Activated B cell treated with CpG ODN at 0.5 μM for 24 hours (primary cell): ENCODE data around the gene UBA52. TPM values are rescaled to one million over a fixed set of nuclear protein-coding genes. Genes with fewer than 3 reads are reported as not detected.

Source experiments
- ATAC-seq: fragments of 200-7000 bp; cut with Tn5 transposase; one replicate; pipeline ENCODE4 v1.10.0; 2021; ENCODE audit warnings: low read depth, mild to moderate bottlenecking, moderate library complexity
- CTCF ChIA-PET: fragments of 350-600 bp; sonication (Branson Sonifier 250); formaldehyde crosslinking; loops from one replicate; lab custom pipeline; 2021; ENCODE audit warnings: antibody characterized with exemption; lab: Charles Lee
- POLR2A ChIA-PET: fragments of 350-600 bp; sonication (Branson Sonifier 250); formaldehyde crosslinking; loops from one replicate; lab custom pipeline; 2021; ENCODE audit warnings: antibody characterized with exemption; lab: Charles Lee
- DNase-seq: peaks from one replicate; pipeline ENCODE4 v3.0.0; 2022
- H3K27ac Mint-ChIP-seq: one replicate; pipeline ENCODE4 v1.8.0; 2020; ENCODE audit warnings: mixed read lengths
- H3K27me3 Mint-ChIP-seq: one replicate; pipeline ENCODE4 v1.8.0; 2021; ENCODE audit warnings: mixed read lengths
- H3K36me3 Mint-ChIP-seq: one replicate; pipeline ENCODE4 v1.8.0; 2021; ENCODE audit warnings: low read depth, mixed read lengths
- H3K4me1 Mint-ChIP-seq: one replicate; pipeline ENCODE4 v1.8.0; 2021; ENCODE audit warnings: mixed read lengths
- H3K4me3 Mint-ChIP-seq: one replicate; pipeline ENCODE4 v1.8.0; 2020; ENCODE audit warnings: mild to moderate bottlenecking, mixed read lengths
- H3K9me3 Mint-ChIP-seq: one replicate; pipeline ENCODE4 v1.8.0; 2020; ENCODE audit warnings: mixed read lengths
- CTCF ChIP-seq: fragments of 200-600 bp; IDR thresholded peaks from one replicate; pipeline ENCODE4 v1.8.0; 2022; ENCODE audit warnings: antibody characterized with exemption, mild to moderate bottlenecking
- intact Hi-C: fragments of 100-400 bp; cut with micrococcal nuclease; formaldehyde crosslinking; loops from one replicate; pipeline ENCODE4 v1.15.1; 2024
- total RNA-seq: library from RNA; stranded (reverse); gene quantifications from 2 replicates; pipeline ENCODE4 v1.2.3, GENCODE V29; 2022

Gene UBA52
- total RNA-seq, 1 donor from 2014 or later = 1,962 TPM

DNA sequence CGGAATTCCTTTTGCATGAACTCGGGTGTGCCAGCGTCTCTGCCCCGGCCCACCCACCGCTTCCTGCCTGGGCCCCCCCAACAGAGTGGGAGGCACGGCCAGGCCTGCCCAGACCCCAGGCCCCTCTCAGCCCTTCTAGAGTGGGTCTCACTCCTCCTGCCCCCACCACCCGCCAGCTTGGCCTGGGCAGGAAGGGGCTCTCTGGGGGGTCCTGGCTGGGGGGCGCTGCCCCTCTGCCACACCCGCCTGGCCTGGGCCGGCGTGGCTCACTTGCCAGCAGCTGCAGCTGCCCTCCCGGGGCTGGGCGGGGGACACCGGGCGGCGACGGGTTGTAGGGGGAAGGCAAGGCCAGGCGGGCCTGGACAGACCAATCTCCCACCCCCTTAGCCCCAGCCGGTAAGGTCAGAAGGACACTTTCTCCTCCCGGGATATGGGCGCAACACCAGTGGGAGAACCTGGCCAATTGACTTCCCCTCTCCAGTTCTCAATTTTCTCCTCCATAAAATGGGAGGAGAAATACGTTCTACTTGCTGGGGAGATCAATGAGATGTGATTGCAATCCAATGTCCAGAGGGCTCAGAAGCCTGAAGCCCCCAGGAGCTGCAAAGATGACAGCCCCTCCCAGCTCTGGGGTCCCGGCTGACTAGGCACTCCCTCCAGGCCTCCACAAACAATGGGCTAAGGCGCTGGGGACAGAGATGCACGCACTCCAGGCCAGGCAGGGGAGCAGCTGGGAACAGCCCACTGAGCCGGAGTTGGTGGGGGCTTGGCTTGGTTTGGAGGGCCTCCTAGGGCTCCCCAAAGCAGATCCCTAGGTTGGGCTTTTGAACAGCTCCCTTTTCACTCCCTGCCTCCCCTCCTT is 32.5 kb downstream of the UBA52 start:
- intact Hi-C loops = no loop called here
- DNase-seq = no peak
- no peak for ATAC-seq
- ChIA-PET POLR2A (no interaction called here), CTCF (interaction anchor here (0.6 to 1.7 kb wide), 3 partner anchors 10 to 243 kb away, joined by 3 to 4 read pairs (median 3); no protein-coding TSS in a partner anchor)
- Mint-ChIP-seq H3K27me3 (peaks cover 43% of the 10 kb centered on the region), H3K36me3 (no peaks in the 10 kb centered on the region), H3K27ac (no peak overlapping the region), H3K4me1 (peaks cover 18% of the 10 kb centered on the region), H3K9me3 (no peaks in the 10 kb centered on the region), H3K4me3 (no peak overlapping the region)
- TF ChIP-seq CTCF = no peak

- Mint-ChIP-seq H3K27ac (no peak overlapping the region), H3K4me3 (no peak overlapping the region), H3K27me3 (peaks cover 48% of the 10 kb centered on the region), H3K9me3 (no peaks in the 10 kb centered on the region), H3K4me1 (peaks cover 22% of the 10 kb centered on the region), H3K36me3 (no peaks in the 10 kb centered on the region)
- DNase-seq = no peak
- no peak for TF ChIP-seq CTCF
- intact Hi-C loops = no loop called here
- ChIA-PET POLR2A (interaction anchor here (0.6 kb wide), 1 partner anchor 19 kb away, joined by 4 read pairs; no protein-coding TSS in a partner anchor), CTCF (interaction anchor here (0.6 to 1.0 kb wide), 2 partner anchors 11 to 154 kb away, joined by 3 read pairs; no protein-coding TSS in a partner anchor)
- ATAC-seq = no peak
Observed at GRCh38 chr19:18604820-18605159, 33.1 kb downstream of the UBA52 start.

GRCh38 chr19:18605196-18605545 is 33.5 kb downstream of the UBA52 start:
- ChIA-PET POLR2A (interaction anchor here (0.6 kb wide), 1 partner anchor 19 kb away, joined by 4 read pairs; no protein-coding TSS in a partner anchor), CTCF (interaction anchor here (1.0 kb wide), 1 partner anchor 11 kb away, joined by 3 read pairs; no protein-coding TSS in a partner anchor)
- DNase-seq (no peak), ATAC-seq (no peak)
- H3K27me3 Mint-ChIP-seq = peaks cover 48% of the 10 kb centered on the region
- no peak overlapping the region for H3K27ac Mint-ChIP-seq
- H3K4me3 Mint-ChIP-seq = peak overlapping the region; percentile 52
- TF ChIP-seq CTCF = no peak
- H3K9me3 Mint-ChIP-seq = no peaks in the 10 kb centered on the region
- intact Hi-C loops = no loop called here
- no peaks in the 10 kb centered on the region for H3K36me3 Mint-ChIP-seq
- peaks cover 22% of the 10 kb centered on the region for H3K4me1 Mint-ChIP-seq

DNA sequence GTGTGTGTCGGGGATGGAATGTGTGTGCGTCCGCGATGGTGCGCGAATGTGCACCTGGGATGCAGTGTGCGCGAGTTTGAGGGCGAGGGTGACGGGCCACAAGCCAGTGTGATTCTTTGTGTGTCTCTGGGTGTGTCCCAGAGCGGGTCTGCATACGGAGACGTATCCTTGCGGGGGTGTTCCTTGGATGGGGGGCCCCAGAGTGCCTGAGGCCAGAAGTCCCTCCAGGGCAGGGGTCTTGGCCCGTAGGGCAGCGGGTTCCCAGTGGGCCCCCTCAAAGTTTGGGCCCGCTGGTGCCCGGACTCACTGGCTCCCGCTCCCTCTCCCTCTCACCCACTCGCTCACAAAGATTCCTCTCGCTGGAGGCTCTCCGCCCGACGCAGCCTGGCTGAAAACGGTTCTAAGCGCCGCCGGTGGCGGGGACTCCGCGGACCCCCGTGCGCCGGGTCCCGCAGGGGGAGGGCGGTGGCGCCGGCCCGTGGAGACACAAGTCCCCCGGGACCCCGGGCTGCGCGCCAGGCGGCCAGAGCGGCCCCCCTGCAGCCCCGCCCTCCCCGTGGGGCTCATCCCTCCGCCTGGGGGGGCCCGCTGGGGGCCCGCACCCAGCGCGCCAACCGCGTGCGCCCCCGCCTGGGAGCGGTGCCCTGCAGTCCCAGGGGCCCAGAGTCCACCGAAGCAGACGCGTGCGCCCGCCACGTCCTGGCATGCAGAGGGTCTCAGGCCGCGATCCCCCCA is 34.1 kb downstream of the UBA52 start:
- H3K27me3 Mint-ChIP-seq = peaks cover 51% of the 10 kb centered on the region
- H3K9me3 Mint-ChIP-seq = no peaks in the 10 kb centered on the region
- no peaks in the 10 kb centered on the region for H3K36me3 Mint-ChIP-seq
- ATAC-seq (no peak), DNase-seq (no peak)
- H3K4me3 Mint-ChIP-seq = peak overlapping the region; percentile 52
- H3K4me1 Mint-ChIP-seq = peaks cover 22% of the 10 kb centered on the region
- ChIA-PET POLR2A (interaction anchor here (0.6 kb wide), 1 partner anchor 20 kb away, joined by 4 read pairs; no protein-coding TSS in a partner anchor), CTCF (no interaction called here)
- TF ChIP-seq CTCF = no peak
- H3K27ac Mint-ChIP-seq = no peak overlapping the region
- intact Hi-C loops = no loop called here
